Hepatocyte (in vitro differentiated cells): ENCODE results near the gene UNKL.

Experiments
- EZH2 ChIP-seq: fragments of 200-600 bp; sonication (generic); IDR thresholded peaks from 2 replicates; pipeline ENCODE4 v1.6.1; 2016; ENCODE audit warnings: antibody characterized with exemption, mild to moderate bottlenecking, borderline replicate concordance
- TF ChIP-seq, protein P1 (sequence below): fragments of 200-600 bp; sonication (generic); IDR thresholded peaks from 2 replicates; pipeline ENCODE4 v1.5.1; 2016; ENCODE audit warnings: antibody characterized with exemption, mild to moderate bottlenecking; ENCODE audit not compliant: poor library complexity

DNA sequence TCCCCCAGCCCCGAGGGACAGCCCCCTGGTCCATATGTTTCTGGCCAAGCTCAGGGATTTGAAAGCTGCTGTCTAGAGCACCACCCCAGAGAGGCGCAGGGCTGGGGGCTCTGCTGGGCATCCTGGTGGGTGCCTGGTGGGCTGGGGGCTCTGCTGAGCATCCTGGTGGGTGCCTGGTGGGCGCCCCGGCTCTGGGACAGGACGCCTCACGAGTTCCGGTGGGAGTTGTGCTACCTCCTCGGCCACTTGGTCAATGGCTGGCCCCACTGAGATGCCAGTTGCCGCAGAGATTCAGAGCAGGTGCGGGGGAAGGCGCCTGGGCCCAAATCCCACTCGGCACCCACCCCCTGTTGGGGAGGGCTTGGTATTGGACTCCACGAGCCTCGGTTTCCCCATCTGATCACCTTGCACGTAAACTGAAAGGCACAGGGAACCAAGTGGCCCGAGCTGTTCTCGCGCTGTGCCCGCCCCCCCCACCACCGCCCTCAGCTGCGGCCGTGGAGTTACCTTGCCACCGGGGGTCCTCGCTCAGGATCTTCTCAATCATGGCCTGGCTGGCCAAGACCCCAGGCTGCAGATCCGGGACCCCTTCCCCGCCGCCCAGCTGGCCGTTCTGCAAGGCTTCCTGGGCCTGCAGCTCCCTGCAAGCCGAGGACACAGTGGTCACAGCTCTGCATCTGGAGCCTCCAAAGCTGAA is 13.3 kb downstream of the UNKL start:
- TF ChIP-seq EZH2, result no peak
- TF ChIP-seq, protein P1, sequence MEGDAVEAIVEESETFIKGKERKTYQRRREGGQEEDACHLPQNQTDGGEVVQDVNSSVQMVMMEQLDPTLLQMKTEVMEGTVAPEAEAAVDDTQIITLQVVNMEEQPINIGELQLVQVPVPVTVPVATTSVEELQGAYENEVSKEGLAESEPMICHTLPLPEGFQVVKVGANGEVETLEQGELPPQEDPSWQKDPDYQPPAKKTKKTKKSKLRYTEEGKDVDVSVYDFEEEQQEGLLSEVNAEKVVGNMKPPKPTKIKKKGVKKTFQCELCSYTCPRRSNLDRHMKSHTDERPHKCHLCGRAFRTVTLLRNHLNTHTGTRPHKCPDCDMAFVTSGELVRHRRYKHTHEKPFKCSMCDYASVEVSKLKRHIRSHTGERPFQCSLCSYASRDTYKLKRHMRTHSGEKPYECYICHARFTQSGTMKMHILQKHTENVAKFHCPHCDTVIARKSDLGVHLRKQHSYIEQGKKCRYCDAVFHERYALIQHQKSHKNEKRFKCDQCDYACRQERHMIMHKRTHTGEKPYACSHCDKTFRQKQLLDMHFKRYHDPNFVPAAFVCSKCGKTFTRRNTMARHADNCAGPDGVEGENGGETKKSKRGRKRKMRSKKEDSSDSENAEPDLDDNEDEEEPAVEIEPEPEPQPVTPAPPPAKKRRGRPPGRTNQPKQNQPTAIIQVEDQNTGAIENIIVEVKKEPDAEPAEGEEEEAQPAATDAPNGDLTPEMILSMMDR, result no peak
